Measurements from ENCODE around the gene SLC4A2. TPM values are rescaled to one million over a fixed set of nuclear protein-coding genes. Genes with fewer than 3 reads are reported as not detected.

SLC4A2 gene
- total RNA-seq, 1 experiment from 2014 or later: 100 TPM

GRCh38 chr7:151058781-151059366 lies 515 bp upstream of the SLC4A2 start:
- H3K36me3 ChIP-seq: peaks cover 17% of the 10 kb centered on the region
- H3K27ac ChIP-seq: peak overlapping the region; percentile 78
- DNase-seq (ENCODE audit: low read depth in 1 of 2, low spot score in 2 of 2): peak in 1 of 2 experiments; percentile 43
- peak overlapping the region; percentile 74 for H3K4me3 ChIP-seq
- H3K27me3 ChIP-seq (replicated peaks): no peaks in the 10 kb centered on the region
- peaks cover 33% of the 10 kb centered on the region for H3K4me1 ChIP-seq (replicated peaks)
- H3K9me3 ChIP-seq (replicated peaks): no peaks in the 10 kb centered on the region

- H3K9me3 ChIP-seq (replicated peaks): no peaks in the 10 kb centered on the region
- H3K27me3 ChIP-seq (replicated peaks): no peaks in the 10 kb centered on the region
- no peak for DNase-seq (ENCODE audit: low read depth in 1 of 2, low spot score in 2 of 2)
- peaks cover 33% of the 10 kb centered on the region for H3K4me1 ChIP-seq (replicated peaks)
- peak overlapping the region; percentile 74 for H3K4me3 ChIP-seq
- peaks cover 25% of the 10 kb centered on the region for H3K36me3 ChIP-seq
- H3K27ac ChIP-seq: peak overlapping the region; percentile 78; the same call in 1 of the 2 replicates
Observed at GRCh38 chr7:151060113-151060415, 675 bp downstream of the SLC4A2 start.

DNA sequence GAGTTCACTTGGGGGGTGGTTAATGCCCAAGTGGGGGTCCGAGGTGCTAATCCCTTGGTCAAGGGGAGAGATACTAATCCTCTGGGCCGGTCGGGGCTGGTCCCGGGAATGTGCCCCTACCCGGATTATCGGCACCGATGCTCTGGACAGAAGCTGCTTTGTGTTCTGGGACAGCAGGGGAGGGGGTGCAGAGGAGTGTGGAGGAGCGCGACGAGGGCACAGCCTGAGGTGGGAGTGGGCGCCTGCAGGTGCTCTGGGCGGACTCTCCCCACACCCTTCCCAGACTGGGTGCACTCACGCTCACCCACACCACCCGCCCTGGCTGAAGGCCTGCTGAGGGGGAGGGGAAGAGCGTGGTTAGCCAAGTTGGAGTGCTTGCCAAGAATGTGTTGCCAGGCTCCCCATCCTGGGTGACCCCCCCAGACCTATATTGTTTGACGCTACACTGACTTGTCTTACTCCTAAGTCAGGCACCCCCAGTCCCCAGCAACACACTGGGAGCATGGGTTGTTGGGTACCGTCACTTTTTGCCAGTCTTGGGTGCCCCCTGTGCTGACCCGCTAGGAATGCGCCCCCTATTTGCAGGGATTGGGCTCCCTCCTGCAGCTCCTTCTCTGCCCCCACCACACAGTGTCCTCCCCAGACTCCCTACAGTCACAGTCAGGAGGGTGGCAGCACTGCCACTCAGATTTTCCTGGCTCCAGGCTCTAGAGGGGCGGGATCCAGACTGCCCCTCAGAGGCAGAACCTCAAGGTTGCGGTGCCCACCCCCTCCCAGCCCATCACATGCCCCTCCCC lies 1.2 kb downstream of the SLC4A2 start:
- DNase-seq (ENCODE audit: low read depth in 1 of 2, low spot score in 2 of 2): peak in 1 of 2 experiments; percentile 44
- H3K4me1 ChIP-seq (replicated peaks): peaks cover 36% of the 10 kb centered on the region

GRCh38 chr7:151061213-151062110 lies 2.1 kb downstream of the SLC4A2 start:
- no peaks in the 10 kb centered on the region for H3K9me3 ChIP-seq (replicated peaks)
- no peak overlapping the region for H3K4me3 ChIP-seq
- H3K36me3 ChIP-seq: peaks cover 38% of the 10 kb centered on the region
- no peak overlapping the region for H3K27ac ChIP-seq
- DNase-seq (ENCODE audit: low read depth in 1 of 2, low spot score in 2 of 2): no peak
- peaks cover 42% of the 10 kb centered on the region for H3K4me1 ChIP-seq (replicated peaks)
- no peaks in the 10 kb centered on the region for H3K27me3 ChIP-seq (replicated peaks)

More for the DNA sequence above, 1.2 kb downstream of the SLC4A2 start:
- H3K27me3 ChIP-seq (replicated peaks): no peaks in the 10 kb centered on the region
- peak overlapping the region; percentile 74 for H3K4me3 ChIP-seq
- H3K36me3 ChIP-seq: peaks cover 30% of the 10 kb centered on the region
- no peaks in the 10 kb centered on the region for H3K9me3 ChIP-seq (replicated peaks)
- H3K27ac ChIP-seq: no peak overlapping the region

DNA sequence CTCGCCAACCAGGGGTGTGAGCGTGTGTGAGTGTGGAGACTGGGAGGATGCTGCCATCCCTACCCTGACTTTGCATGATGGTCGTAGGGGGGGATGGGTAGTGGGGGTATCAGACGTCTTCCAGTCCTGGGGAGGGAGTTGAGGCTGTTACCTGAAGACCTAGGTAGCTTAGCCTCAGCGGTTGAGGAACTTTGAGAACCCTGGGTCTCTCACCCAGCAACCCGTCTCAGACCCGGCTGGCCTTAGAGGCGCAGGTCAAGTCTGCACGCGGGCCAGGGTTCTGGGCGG lies 2.7 kb downstream of the SLC4A2 start:
- Histone ChIP-seq H3K36me3 (peaks cover 44% of the 10 kb centered on the region), H3K27ac (no peak overlapping the region), H3K9me3 (replicated peaks) (no peaks in the 10 kb centered on the region), H3K27me3 (replicated peaks) (no peaks in the 10 kb centered on the region), H3K4me1 (replicated peaks) (peaks cover 38% of the 10 kb centered on the region), H3K4me3 (no peak overlapping the region)
- DNase-seq (ENCODE audit: low read depth in 1 of 2, low spot score in 2 of 2): no peak

DNA sequence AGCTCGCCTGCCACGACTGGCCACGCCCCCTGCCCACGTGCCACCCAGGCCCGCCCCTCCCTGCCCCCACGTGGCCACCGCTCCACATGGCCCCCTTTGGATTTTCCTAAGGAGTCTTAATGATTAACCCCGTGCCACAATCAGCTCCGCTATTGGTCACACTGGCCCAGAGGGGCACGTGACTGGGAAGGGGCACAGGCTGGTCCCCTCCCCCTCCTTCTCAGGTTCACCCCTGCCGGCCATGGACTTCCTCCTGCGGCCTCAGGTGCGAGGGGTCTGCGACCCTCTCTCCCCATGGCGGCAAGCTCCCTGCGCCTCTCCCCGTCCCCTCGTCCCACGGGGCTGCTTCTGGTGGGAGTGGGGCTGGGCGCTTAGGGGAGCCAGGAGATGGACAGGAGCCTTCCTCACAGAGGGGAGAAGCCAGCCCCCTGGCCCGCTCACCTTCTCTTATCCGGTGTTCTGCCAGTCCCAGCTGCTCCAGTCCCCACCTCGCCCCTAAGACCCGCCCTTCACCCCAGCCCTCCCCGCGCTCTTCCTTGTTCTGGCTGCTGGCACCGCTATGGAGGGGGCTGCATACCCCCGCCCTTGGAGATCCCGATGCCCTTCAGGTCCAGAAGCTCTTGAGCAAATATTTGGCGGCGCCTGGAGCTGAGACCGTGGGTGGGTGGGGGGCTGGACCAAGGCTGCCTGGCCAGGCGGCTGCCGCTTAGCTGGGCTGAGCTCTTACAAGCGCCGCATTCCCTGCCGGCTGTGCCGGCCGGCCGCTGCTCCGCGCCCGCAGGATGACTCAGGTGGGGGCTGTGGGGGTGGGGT lies 3.2 kb downstream of the SLC4A2 start:
- Histone ChIP-seq H3K27ac (no peak overlapping the region), H3K36me3 (peaks cover 50% of the 10 kb centered on the region), H3K27me3 (replicated peaks) (no peaks in the 10 kb centered on the region), H3K4me1 (replicated peaks) (peaks cover 33% of the 10 kb centered on the region), H3K4me3 (no peak overlapping the region), H3K9me3 (replicated peaks) (no peaks in the 10 kb centered on the region)
- no peak for DNase-seq (ENCODE audit: low read depth in 1 of 2, low spot score in 2 of 2)

DNA sequence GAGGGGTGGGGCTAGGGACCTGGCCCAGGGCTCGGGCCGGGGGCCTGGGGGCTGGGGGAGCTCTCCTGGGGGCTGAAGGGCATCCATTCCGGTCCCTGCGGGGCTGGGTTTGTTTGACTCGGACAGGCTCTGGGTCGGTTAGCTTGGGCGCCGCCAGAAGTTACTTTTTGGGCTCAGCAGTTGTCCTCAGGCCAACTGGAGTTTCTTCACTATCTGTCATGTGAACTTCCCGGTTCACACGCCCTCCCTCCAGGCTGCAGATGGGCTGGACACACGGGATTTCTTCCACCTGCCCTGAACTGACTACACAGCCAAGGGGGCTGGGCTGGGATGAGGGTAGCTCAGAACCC lies 3.8 kb downstream of the SLC4A2 start:
- H3K36me3 ChIP-seq: peaks cover 54% of the 10 kb centered on the region
- H3K4me1 ChIP-seq (replicated peaks): peaks cover 36% of the 10 kb centered on the region
- H3K27me3 ChIP-seq (replicated peaks): no peaks in the 10 kb centered on the region
- no peak overlapping the region for H3K4me3 ChIP-seq
- H3K9me3 ChIP-seq (replicated peaks): no peaks in the 10 kb centered on the region
- H3K27ac ChIP-seq: no peak overlapping the region
- DNase-seq (ENCODE audit: low read depth in 1 of 2, low spot score in 2 of 2): no peak

DNA sequence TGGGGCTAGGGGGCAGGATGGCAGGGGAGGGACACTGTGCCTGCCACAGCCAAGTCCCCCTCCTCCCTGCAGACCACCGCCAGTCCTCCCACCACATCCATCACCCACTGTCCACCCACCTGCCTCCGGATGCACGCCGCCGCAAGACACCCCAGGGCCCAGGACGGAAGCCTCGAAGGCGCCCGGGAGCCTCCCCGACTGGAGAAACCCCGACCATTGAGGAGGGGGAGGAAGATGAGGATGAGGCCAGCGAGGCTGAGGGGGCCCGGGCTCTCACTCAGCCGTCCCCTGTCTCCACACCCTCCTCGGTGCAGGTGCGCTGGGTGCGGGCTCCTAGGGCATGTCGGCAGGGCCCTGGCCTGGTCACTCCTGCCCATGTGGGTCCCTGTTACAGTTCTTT lies 5.1 kb downstream of the SLC4A2 start:
- Histone ChIP-seq H3K27ac (no peak overlapping the region), H3K27me3 (replicated peaks) (no peaks in the 10 kb centered on the region), H3K9me3 (replicated peaks) (no peaks in the 10 kb centered on the region), H3K4me3 (no peak overlapping the region), H3K4me1 (replicated peaks) (peaks cover 25% of the 10 kb centered on the region), H3K36me3 (peaks cover 64% of the 10 kb centered on the region)
- no peak for DNase-seq (ENCODE audit: low read depth in 1 of 2, low spot score in 2 of 2)

DNA sequence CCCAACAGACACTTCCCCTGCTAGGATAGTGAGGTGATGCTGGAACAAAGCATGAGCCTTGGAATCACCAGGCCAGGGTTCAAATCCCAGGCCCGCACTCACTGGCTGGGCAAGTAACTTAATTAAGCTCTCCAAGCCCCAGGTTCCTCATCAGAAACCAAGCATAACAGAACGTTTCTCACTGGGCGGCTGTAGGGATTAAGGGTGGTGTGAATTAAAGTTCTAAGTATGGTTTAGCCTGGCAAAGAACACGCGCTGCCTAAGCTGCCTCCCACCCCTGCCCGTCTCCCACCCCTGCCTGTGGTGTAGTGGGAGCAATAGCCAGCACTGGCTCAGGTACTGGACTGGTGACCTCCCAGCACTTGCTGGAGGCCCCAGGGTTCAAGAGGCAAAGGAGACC lies 5.6 kb downstream of the SLC4A2 start:
- Histone ChIP-seq H3K36me3 (peaks cover 69% of the 10 kb centered on the region), H3K4me1 (replicated peaks) (peaks cover 25% of the 10 kb centered on the region), H3K9me3 (replicated peaks) (no peaks in the 10 kb centered on the region), H3K27me3 (replicated peaks) (no peaks in the 10 kb centered on the region), H3K27ac (no peak overlapping the region), H3K4me3 (no peak overlapping the region)
- DNase-seq (ENCODE audit: low read depth in 1 of 2, low spot score in 2 of 2): no peak

GRCh38 chr7:151065516-151065915 lies 6.1 kb downstream of the SLC4A2 start:
- no peaks in the 10 kb centered on the region for H3K9me3 ChIP-seq (replicated peaks)
- no peak overlapping the region for H3K27ac ChIP-seq
- H3K4me1 ChIP-seq (replicated peaks): peaks cover 22% of the 10 kb centered on the region
- H3K4me3 ChIP-seq: no peak overlapping the region
- DNase-seq (ENCODE audit: low read depth in 1 of 2, low spot score in 2 of 2): no peak
- H3K36me3 ChIP-seq: peaks cover 74% of the 10 kb centered on the region
- H3K27me3 ChIP-seq (replicated peaks): no peaks in the 10 kb centered on the region

DNA sequence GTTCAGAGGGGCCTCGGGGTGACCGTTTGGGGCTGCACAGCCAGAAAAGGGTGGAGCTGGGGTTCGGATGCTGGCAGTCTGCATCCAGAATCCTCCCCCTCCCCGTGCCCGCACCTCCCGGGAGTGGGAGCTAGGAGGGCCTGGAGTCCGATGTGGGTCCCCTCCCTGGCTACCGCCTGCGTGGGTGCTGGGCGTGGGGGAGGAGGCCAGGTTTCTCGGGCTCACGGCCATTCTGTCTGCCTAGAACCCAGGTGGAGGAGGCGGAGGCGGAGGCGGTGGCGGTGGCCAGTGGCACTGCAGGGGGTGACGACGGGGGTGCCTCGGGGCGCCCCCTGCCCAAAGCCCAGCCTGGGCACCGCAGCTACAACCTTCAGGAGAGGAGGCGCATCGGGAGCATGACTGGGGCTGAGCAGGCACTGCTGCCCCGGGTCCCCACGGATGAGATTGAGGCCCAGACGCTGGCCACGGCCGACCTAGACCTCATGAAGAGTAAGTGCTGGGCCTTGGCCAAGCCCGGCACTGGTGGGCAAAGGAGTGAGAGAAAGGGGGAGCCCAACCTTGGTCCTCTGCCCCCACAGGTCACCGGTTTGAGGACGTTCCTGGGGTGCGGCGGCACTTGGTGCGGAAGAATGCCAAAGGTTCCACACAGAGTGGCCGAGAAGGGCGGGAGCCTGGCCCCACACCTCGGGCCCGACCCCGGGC lies 7.0 kb downstream of the SLC4A2 start:
- Histone ChIP-seq H3K36me3 (peaks cover 83% of the 10 kb centered on the region), H3K9me3 (replicated peaks) (no peaks in the 10 kb centered on the region), H3K4me3 (no peak overlapping the region), H3K27me3 (replicated peaks) (no peaks in the 10 kb centered on the region), H3K4me1 (replicated peaks) (peaks cover 14% of the 10 kb centered on the region), H3K27ac (no peak overlapping the region)
- DNase-seq (ENCODE audit: low read depth in 1 of 2, low spot score in 2 of 2): no peak

GRCh38 chr7:151068069-151068773 lies 8.8 kb downstream of the SLC4A2 start:
- H3K4me3 ChIP-seq: no peak overlapping the region
- no peak for DNase-seq (ENCODE audit: low read depth in 1 of 2, low spot score in 2 of 2)
- peaks cover 14% of the 10 kb centered on the region for H3K4me1 ChIP-seq (replicated peaks)
- no peak overlapping the region for H3K27ac ChIP-seq
- H3K27me3 ChIP-seq (replicated peaks): no peaks in the 10 kb centered on the region
- peaks cover 89% of the 10 kb centered on the region for H3K36me3 ChIP-seq
- H3K9me3 ChIP-seq (replicated peaks): no peaks in the 10 kb centered on the region
